NCI-H446 (cell line): ENCODE data around the gene FAM50B.

ENCODE experiments used
- DNase-seq, 2 experiments: peaks; one replicate each; lab custom pipeline; 2025; lab: John Stamatoyannopoulos, UW

Gene FAM50B

DNA sequence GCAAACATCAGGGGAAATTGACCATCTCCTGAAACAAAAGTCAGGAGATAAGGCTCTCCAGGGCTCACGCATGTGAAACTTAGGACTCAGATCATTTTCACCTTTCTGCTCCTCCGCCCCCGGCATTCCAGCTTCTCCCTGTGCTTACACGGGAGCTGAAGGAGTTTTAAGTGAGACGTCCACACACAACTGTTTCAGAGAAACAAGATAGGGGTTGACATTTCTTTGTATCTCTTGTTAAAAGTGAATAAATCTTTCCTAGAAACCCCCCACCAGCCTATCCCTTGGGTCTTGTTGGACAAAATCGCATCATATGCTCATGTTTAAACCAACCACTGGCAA, 46.1 kb downstream of the FAM50B start:
- DNase-seq, result no peak

DNA sequence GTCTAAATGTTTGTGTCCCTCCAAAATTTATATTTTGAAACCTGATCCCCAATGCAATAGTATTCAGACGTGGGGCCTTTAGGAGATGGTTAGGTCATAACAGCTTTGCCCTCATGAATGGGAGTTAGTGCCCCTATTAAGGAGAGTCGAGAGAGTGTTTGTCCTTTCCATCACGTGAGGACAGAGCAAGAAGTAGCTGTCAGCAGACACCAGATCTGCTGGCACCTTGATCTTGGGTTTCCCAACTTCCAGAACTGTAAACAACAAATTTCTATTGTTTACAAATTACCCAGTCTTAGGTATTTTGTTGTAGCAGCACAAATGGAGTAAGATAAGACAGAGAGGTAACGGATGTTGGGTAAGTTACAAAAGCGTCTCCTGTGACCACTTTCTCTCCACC, 46.6 kb downstream of the FAM50B start:
- no peak for DNase-seq

GRCh38 chr6:3898265-3898994, 49.3 kb downstream of the FAM50B start:
- no peak for DNase-seq

DNA sequence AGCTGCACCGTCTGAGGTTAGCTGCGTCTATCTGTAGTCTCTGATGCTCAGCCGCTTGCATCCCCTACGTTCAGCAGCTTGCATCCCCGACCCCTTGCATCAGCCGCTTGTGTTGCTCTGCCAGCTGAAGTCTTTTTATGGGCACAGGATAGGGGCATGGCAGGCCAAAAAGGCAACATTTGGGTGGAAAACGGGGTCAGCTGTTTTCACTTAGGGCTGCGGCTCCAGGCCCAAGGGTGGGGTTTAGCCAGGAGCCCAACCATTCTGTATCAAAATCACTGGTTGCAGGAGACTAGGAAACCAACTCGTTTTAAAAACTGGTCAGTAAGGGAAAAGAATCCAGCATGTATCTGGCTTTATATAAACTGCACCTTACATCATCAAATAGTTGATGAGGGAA, 49.9 kb downstream of the FAM50B start:
- DNase-seq, result no peak

GRCh38 chr6:3899970-3900439, 50.8 kb downstream of the FAM50B start:
- no peak for DNase-seq
